Esophagus muscularis mucosa (tissue), 4 donors: ENCODE results near the gene MAP4K4. TPM values are rescaled to one million over a fixed set of nuclear protein-coding genes. Genes with fewer than 3 reads are reported as not detected.
A peak's percentile ranks its signal among the peaks of the same experiment; 100 is the strongest.

Source experiments
- DNase-seq: peaks from one replicate; pipeline ENCODE4 v3.0.0-alpha.2; 2017; ENCODE audit errors: extremely low spot score
- H3K27ac ChIP-seq, 4 donors: fragments of 200-600 bp; sonication (generic); replicated peaks in 1 of 4; 1 replicate in 3 of 4; 2 replicates in 1 of 4; pipeline ENCODE4 v1.5.1; 2016 to 2019; ENCODE audit warnings: mild to moderate bottlenecking in 1 of 4
- H3K27me3 ChIP-seq, 4 donors: fragments of 200-600 bp; sonication (generic); one replicate each; pipeline versions ENCODE4 v1.5.1 to v1.6.0; 2016 to 2019
- H3K36me3 ChIP-seq, 4 donors: fragments of 200-600 bp; sonication (generic); one replicate each; pipeline ENCODE4 v1.5.1; 2016 to 2019
- H3K4me1 ChIP-seq, 4 donors: fragments of 200-600 bp; sonication (generic); one replicate each; pipeline ENCODE4 v1.5.1; 2016 to 2019
- H3K4me3 ChIP-seq, 4 donors: fragments of 200-600 bp; sonication (generic); 1 replicate in 2 of 4; 2 replicates in 2 of 4; pipeline ENCODE4 v1.5.1; 2016 to 2019; ENCODE audit warnings: mild to moderate bottlenecking in 4 of 4, moderate library complexity in 1 of 4
- H3K9me3 ChIP-seq, 4 donors: fragments of 200-600 bp; sonication (generic); 1 replicate in 3 of 4; 2 replicates in 1 of 4; pipeline ENCODE4 v1.5.1; 2016 to 2019
- CTCF ChIP-seq, 3 experiments: fragments of 200-600 bp in 2 of 3; fragments of 450-650 bp in 1 of 3; sonication (generic) in 2 of 3; IDR thresholded peaks; one replicate each; pipeline ENCODE4 v1.5.1; 2017 to 2019; ENCODE audit warnings: antibody characterized with exemption in 3 of 3, mild to moderate bottlenecking in 2 of 3, moderate library complexity in 1 of 3
- EP300 ChIP-seq: sonication (generic); formaldehyde crosslinking; IDR thresholded peaks from one replicate; pipeline ENCODE4 v1.6.1; 2017; ENCODE audit warnings: antibody characterized with exemption
- POLR2A ChIP-seq: fragments of 450-650 bp; IDR thresholded peaks from one replicate; pipeline ENCODE4 v1.6.1; 2017; ENCODE audit warnings: antibody characterized with exemption, moderate library complexity, mild to moderate bottlenecking, low read depth
- POLR2AphosphoS5 ChIP-seq, 2 donors: sonication (generic); formaldehyde crosslinking; IDR thresholded peaks; one replicate each; pipeline ENCODE4 v1.6.1; 2017; ENCODE audit warnings: antibody characterized with exemption in 2 of 2
- WGBS: methylation state at CpG from one replicate; pipeline ENCODE4 v1.1.5; 2018; 5-methylcytosine and 5-hydroxymethylcytosine counted together
- intact Hi-C: fragments of 100-400 bp; cut with DNase I; formaldehyde crosslinking; loops from one replicate; pipeline ENCODE4 v1.15.1; 2023
- total RNA-seq, 4 donors: library from RNA; depleted of rRNA; stranded (reverse); fragments of >200 nt; gene quantifications; one replicate each; pipeline versions ENCODE4 v1.1.0 to v1.2.1, GENCODE V29; 2016

MAP4K4 gene
- total RNA-seq, 4 donors from 2014 or later = 37.8 to 59.0 (median 51.7) TPM

GRCh38 chr2:101741775-101742520, 44.4 kb downstream of the MAP4K4 start:
- peaks cover 72 to 83% (median 77%) of the 10 kb centered on the region in 4 donors for H3K4me1 ChIP-seq
- DNase-seq = peak; percentile 90

GRCh38 chr2:101742547-101742946, 45.0 kb downstream of the MAP4K4 start:
- intact Hi-C loops = no loop called here
- no peak for DNase-seq
- Histone ChIP-seq H3K4me3 (peak overlapping the region in 2 of 4 donors; percentile 7), H3K27me3 (no peaks in the 10 kb centered on the region), H3K36me3 (no peaks in the 10 kb centered on the region), H3K4me1 (peaks cover 72 to 83% (median 78%) of the 10 kb centered on the region in 4 donors), H3K9me3 (no peaks in the 10 kb centered on the region), H3K27ac (peak overlapping the region; percentile 33 to 57 (median 38))
- TF ChIP-seq POLR2AphosphoS5 (IDR thresholded peaks at IDR 0.05) = no peak
- no peak for TF ChIP-seq POLR2A
- no peak for TF ChIP-seq CTCF (IDR thresholded peaks at IDR 0.05)
- TF ChIP-seq EP300 = no peak
- WGBS = 17% methylated on average over 1 of the region's 1 CpG

More at GRCh38 chr2:101741775-101742520, 44.4 kb downstream of the MAP4K4 start:
- intact Hi-C loops = no loop called here
- H3K27me3 ChIP-seq = no peaks in the 10 kb centered on the region
- TF ChIP-seq EP300 (no peak), POLR2AphosphoS5 (IDR thresholded peaks at IDR 0.05) (no peak), POLR2A (no peak), CTCF (IDR thresholded peaks at IDR 0.05) (no peak)
- no peaks in the 10 kb centered on the region for H3K9me3 ChIP-seq
- peak overlapping the region; percentile 33 to 57 (median 38) for H3K27ac ChIP-seq
- H3K4me3 ChIP-seq = peak overlapping the region in 2 of 4 donors; percentile 7
- WGBS = 33% methylated on average over 7 of the region's 9 CpGs
- H3K36me3 ChIP-seq = no peaks in the 10 kb centered on the region

- Histone ChIP-seq H3K36me3 (no peaks in the 10 kb centered on the region), H3K4me3 (no peak overlapping the region), H3K27ac (peak overlapping the region; percentile 3 to 57 (median 32)), H3K27me3 (no peaks in the 10 kb centered on the region), H3K4me1 (peaks cover 72 to 83% (median 78%) of the 10 kb centered on the region in 4 donors), H3K9me3 (no peaks in the 10 kb centered on the region)
- intact Hi-C loops = no loop called here
- 68% methylated on average over 3 of the region's 3 CpGs for WGBS
- no peak for TF ChIP-seq POLR2AphosphoS5 (IDR thresholded peaks at IDR 0.05)
- TF ChIP-seq EP300 = no peak
- no peak for DNase-seq
These were observed 45.8 kb downstream of the MAP4K4 start for GRCh38 chr2:101743288-101743687.

GRCh38 chr2:101744832-101745231, 47.3 kb downstream of the MAP4K4 start:
- WGBS = 82% methylated on average over 1 of the region's 1 CpG
- no peaks in the 10 kb centered on the region for H3K9me3 ChIP-seq
- intact Hi-C loops = no loop called here
- no peaks in the 10 kb centered on the region for H3K36me3 ChIP-seq
- no peak overlapping the region for H3K27ac ChIP-seq
- H3K4me1 ChIP-seq = peaks cover 71 to 76% (median 74%) of the 10 kb centered on the region in 4 donors
- no peaks in the 10 kb centered on the region for H3K27me3 ChIP-seq
- no peak overlapping the region for H3K4me3 ChIP-seq
- DNase-seq = no peak
- no peak for TF ChIP-seq POLR2AphosphoS5 (IDR thresholded peaks at IDR 0.05)

- H3K9me3 ChIP-seq = no peaks in the 10 kb centered on the region
- H3K27ac ChIP-seq = no peak overlapping the region
- peaks cover 68 to 75% (median 71%) of the 10 kb centered on the region in 4 donors for H3K4me1 ChIP-seq
- no peaks in the 10 kb centered on the region for H3K36me3 ChIP-seq
- peak; percentile 17 for DNase-seq
- intact Hi-C loops = no loop called here
- H3K27me3 ChIP-seq = no peaks in the 10 kb centered on the region
- TF ChIP-seq EP300 = no peak
- no peak for TF ChIP-seq CTCF (IDR thresholded peaks at IDR 0.05)
- TF ChIP-seq POLR2AphosphoS5 (IDR thresholded peaks at IDR 0.05) = no peak
- no peak for TF ChIP-seq POLR2A
- WGBS = 74% methylated on average over 4 of the region's 4 CpGs
- H3K4me3 ChIP-seq = no peak overlapping the region
These were observed 48.5 kb downstream of the MAP4K4 start for GRCh38 chr2:101745711-101746694.
